ENCODE data around the gene OR10G3. TPM values are rescaled to one million over a fixed set of nuclear protein-coding genes. Genes with fewer than 3 reads are reported as not detected.

OR10G3 gene
- total RNA-seq, 1 donor from 2014 or later: not detected

- Mint-ChIP-seq H3K36me3 (ENCODE audit: low read depth, unreplicated experiment) (no peaks in the 10 kb centered on the region), H3K9me3 (ENCODE audit: unreplicated experiment) (peaks cover 2% of the 10 kb centered on the region), H3K27ac (ENCODE audit: unreplicated experiment) (peak overlapping the region; percentile 69), H3K4me1 (ENCODE audit: low read depth, unreplicated experiment) (peaks cover 14% of the 10 kb centered on the region), H3K4me3 (ENCODE audit: unreplicated experiment) (peak overlapping the region; percentile 78), H3K27me3 (ENCODE audit: low read depth, unreplicated experiment) (peaks cover 14% of the 10 kb centered on the region)
- TF ChIP-seq CTCF (IDR thresholded peaks at IDR 0.05; ENCODE audit: insufficient read depth, low read depth, low read length) (no peak), EZH2 (IDR thresholded peaks at IDR 0.05; ENCODE audit: insufficient read depth, low read length) (no peak)
- Histone ChIP-seq H3K79me2 (ENCODE audit: insufficient read depth, low read length) (no peaks in the 10 kb centered on the region), H3K36me3 (ENCODE audit: insufficient read depth, low read length) (no peaks in the 10 kb centered on the region), H3K27ac (ENCODE audit: low read depth, low read length) (no peak overlapping the region), H2AFZ (ENCODE audit: low read depth, low read length) (peak overlapping the region; percentile 53), H3K9ac (ENCODE audit: low read length) (no peak overlapping the region), H3K27me3 (ENCODE audit: insufficient read depth, low read length) (peaks cover 47% of the 10 kb centered on the region), H3K4me3 (ENCODE audit: insufficient read depth, low read depth, low read length) (no peak overlapping the region), H3K4me2 (ENCODE audit: low read length) (peak overlapping the region; percentile 75), H3K4me1 (ENCODE audit: insufficient read depth, low read length) (no peaks in the 10 kb centered on the region), H4K20me1 (ENCODE audit: insufficient read depth, low read length) (no peaks in the 10 kb centered on the region), H3K9me3 (ENCODE audit: insufficient read depth, low read depth, low read length) (no peaks in the 10 kb centered on the region)
- no peak for FAIRE-seq
- no peak for DNase-seq (ENCODE audit: low read depth)
These were observed 44.1 kb downstream of the OR10G3 start for GRCh38 chr14:21535545-21536417.

- Mint-ChIP-seq H3K36me3 (ENCODE audit: low read depth, unreplicated experiment) (no peaks in the 10 kb centered on the region), H3K4me3 (ENCODE audit: unreplicated experiment) (no peak overlapping the region), H3K9me3 (ENCODE audit: unreplicated experiment) (peaks cover 2% of the 10 kb centered on the region), H3K4me1 (ENCODE audit: low read depth, unreplicated experiment) (peaks cover 14% of the 10 kb centered on the region), H3K27ac (ENCODE audit: unreplicated experiment) (no peak overlapping the region), H3K27me3 (ENCODE audit: low read depth, unreplicated experiment) (peaks cover 14% of the 10 kb centered on the region)
- Histone ChIP-seq H3K79me2 (ENCODE audit: insufficient read depth, low read length) (no peaks in the 10 kb centered on the region), H3K27ac (ENCODE audit: low read depth, low read length) (no peak overlapping the region), H3K9ac (ENCODE audit: low read length) (no peak overlapping the region), H3K27me3 (ENCODE audit: insufficient read depth, low read length) (peaks cover 46% of the 10 kb centered on the region), H3K4me2 (ENCODE audit: low read length) (no peak overlapping the region), H3K9me3 (ENCODE audit: insufficient read depth, low read depth, low read length) (no peaks in the 10 kb centered on the region), H2AFZ (ENCODE audit: low read depth, low read length) (no peak overlapping the region), H3K36me3 (ENCODE audit: insufficient read depth, low read length) (no peaks in the 10 kb centered on the region), H3K4me3 (ENCODE audit: insufficient read depth, low read depth, low read length) (no peak overlapping the region), H3K4me1 (ENCODE audit: insufficient read depth, low read length) (no peaks in the 10 kb centered on the region), H4K20me1 (ENCODE audit: insufficient read depth, low read length) (no peaks in the 10 kb centered on the region)
- DNase-seq (ENCODE audit: low read depth) (no peak), FAIRE-seq (no peak)
- TF ChIP-seq CTCF (IDR thresholded peaks at IDR 0.05; ENCODE audit: insufficient read depth, low read depth, low read length) (no peak), EZH2 (IDR thresholded peaks at IDR 0.05; ENCODE audit: insufficient read depth, low read length) (no peak)
These were observed 45.3 kb downstream of the OR10G3 start for GRCh38 chr14:21534576-21534975.

GRCh38 chr14:21533294-21533693 lies 46.6 kb downstream of the OR10G3 start:
- H3K27ac Mint-ChIP-seq (ENCODE audit: unreplicated experiment): no peak overlapping the region

More at GRCh38 chr14:21533294-21533693, 46.6 kb downstream of the OR10G3 start:
- H3K79me2 ChIP-seq (ENCODE audit: insufficient read depth, low read length): no peaks in the 10 kb centered on the region
- no peak overlapping the region for H3K27ac ChIP-seq (ENCODE audit: low read depth, low read length)
- DNase-seq (ENCODE audit: low read depth) (no peak), FAIRE-seq (no peak)
- TF ChIP-seq CTCF (IDR thresholded peaks at IDR 0.05; ENCODE audit: insufficient read depth, low read depth, low read length) (no peak), EZH2 (IDR thresholded peaks at IDR 0.05; ENCODE audit: insufficient read depth, low read length) (no peak)
- no peak overlapping the region for H3K4me2 ChIP-seq (ENCODE audit: low read length)
- H3K9ac ChIP-seq (ENCODE audit: low read length): no peak overlapping the region
- Mint-ChIP-seq H3K27me3 (ENCODE audit: low read depth, unreplicated experiment) (peaks cover 14% of the 10 kb centered on the region), H3K4me3 (ENCODE audit: unreplicated experiment) (no peak overlapping the region), H3K4me1 (ENCODE audit: low read depth, unreplicated experiment) (peaks cover 14% of the 10 kb centered on the region), H3K36me3 (ENCODE audit: low read depth, unreplicated experiment) (no peaks in the 10 kb centered on the region), H3K9me3 (ENCODE audit: unreplicated experiment) (peaks cover 2% of the 10 kb centered on the region)
- no peaks in the 10 kb centered on the region for H4K20me1 ChIP-seq (ENCODE audit: insufficient read depth, low read length)
- no peaks in the 10 kb centered on the region for H3K36me3 ChIP-seq (ENCODE audit: insufficient read depth, low read length)
- H3K4me3 ChIP-seq (ENCODE audit: insufficient read depth, low read depth, low read length): no peak overlapping the region
- H3K27me3 ChIP-seq (ENCODE audit: insufficient read depth, low read length): peaks cover 35% of the 10 kb centered on the region
- H3K9me3 ChIP-seq (ENCODE audit: insufficient read depth, low read depth, low read length): no peaks in the 10 kb centered on the region
- no peak overlapping the region for H2AFZ ChIP-seq (ENCODE audit: low read depth, low read length)
- H3K4me1 ChIP-seq (ENCODE audit: insufficient read depth, low read length): no peaks in the 10 kb centered on the region

Data from astrocyte (in vitro differentiated cells and primary cell).